ENCODE data around the gene FKRP.

The FKRP gene

DNA sequence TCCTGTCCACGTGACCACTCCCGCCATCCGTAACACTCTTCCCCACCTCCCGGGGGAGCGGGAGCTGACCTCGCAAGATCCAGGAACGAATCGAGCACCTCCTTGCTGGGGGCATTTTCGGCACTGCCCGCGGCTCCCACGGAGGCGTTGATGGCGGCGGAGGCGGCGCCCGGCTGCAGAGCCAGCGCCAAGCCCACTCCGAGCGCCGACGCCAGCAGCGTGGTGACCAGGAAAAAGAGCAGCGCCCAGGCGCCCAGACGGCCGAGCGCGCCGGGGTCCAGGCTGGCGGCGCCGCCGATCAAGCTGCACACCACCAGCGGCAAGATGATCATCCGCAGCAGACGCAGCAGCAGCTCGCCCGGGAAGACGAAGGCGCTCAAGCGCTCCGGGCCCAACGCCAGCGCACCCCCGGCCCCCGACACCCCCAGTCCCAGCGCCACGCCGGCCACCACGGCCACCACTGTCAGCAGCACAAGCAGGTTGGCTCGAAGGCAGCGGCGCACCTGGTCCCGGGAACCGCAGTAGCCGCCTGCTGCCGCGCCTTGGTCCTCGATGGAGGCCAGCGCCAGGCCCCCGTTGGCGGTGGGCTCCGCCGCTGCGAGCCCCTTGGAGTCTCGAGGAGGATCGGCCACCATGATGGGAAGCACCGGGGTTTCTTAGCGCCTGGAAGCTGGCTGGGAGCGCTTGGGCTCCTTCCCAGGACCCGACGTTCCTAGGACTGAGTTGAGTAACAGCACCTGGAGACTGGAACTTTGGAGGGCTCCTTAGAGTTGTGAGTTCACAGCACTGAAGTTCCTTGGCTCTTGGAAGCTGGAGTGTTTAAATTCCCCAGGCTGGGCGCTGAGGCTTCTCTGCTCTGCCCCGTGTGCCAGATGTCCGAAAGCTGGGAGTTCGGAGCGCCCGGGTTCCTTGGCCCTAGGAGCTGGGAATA lies 41.7 kb downstream of the FKRP start:
- H2AK5ac ChIP-seq (ENCODE audit: low read depth, low read length) = peak overlapping the region; percentile 78
- no peak overlapping the region for H2BK120ac ChIP-seq (ENCODE audit: low read depth, low read length)
- H2BK12ac ChIP-seq (ENCODE audit: low read length) = no peak overlapping the region
- H3K27ac ChIP-seq (replicated peaks; ENCODE audit: low read length) = peak overlapping the region; percentile 22
- peaks cover 16 to 18% of the 10 kb centered on the region in 2 donors for H3K4me1 ChIP-seq (ENCODE audit: control insufficient read depth in 2 of 2, insufficient read depth in 1 of 2, low read depth in 1 of 2, low read length in 2 of 2)
- peak overlapping the region; percentile 51 to 95 for H3K4me3 ChIP-seq (ENCODE audit: low read length in 2 of 2)
- no peak overlapping the region for H4K8ac ChIP-seq (ENCODE audit: low read depth, low read length)
- no peaks in the 10 kb centered on the region for H3K9me3 ChIP-seq (replicated peaks in 1 of 2; ENCODE audit: control insufficient read depth in 2 of 2, insufficient read depth in 1 of 2, low read depth in 1 of 2, low read length in 2 of 2)
- peaks cover 7% of the 10 kb centered on the region for H3K79me1 ChIP-seq (ENCODE audit: low read depth, low read length)
- H3K23ac ChIP-seq (ENCODE audit: low read depth, low read length, poor library complexity) = peak overlapping the region; percentile 95
- no peak overlapping the region for H3K4ac ChIP-seq (ENCODE audit: low read length)
- peak overlapping the region; percentile 97 for H3K9ac ChIP-seq (ENCODE audit: low read depth, low read length, poor library complexity)
- no peaks in the 10 kb centered on the region for H3K27me3 ChIP-seq (ENCODE audit: control insufficient read depth in 3 of 3, insufficient read depth in 3 of 3, low read depth in 1 of 3, low read length in 3 of 3)
- no CpG with 5 or more reads among the region's 80 CpGs for WGBS, 2 donors (ENCODE audit: extremely low coverage in 2 of 2, insufficient read length in 2 of 2, insufficient replicate concordance in 1 of 2)
- H2BK15ac ChIP-seq (ENCODE audit: low read length) = peak overlapping the region; percentile 24
- peak overlapping the region; percentile 90 for H3K4me2 ChIP-seq (ENCODE audit: insufficient read depth, low read length, poor library complexity, severe bottlenecking)
- H3K14ac ChIP-seq (ENCODE audit: low read length) = peak overlapping the region; percentile 40
- H3K18ac ChIP-seq (ENCODE audit: low read length) = peak overlapping the region; percentile 89
- peak overlapping the region; percentile 93 for H2BK5ac ChIP-seq (ENCODE audit: low read length)
- DNase-seq (ENCODE audit: low spot score) = peak; percentile 52
- H3K36me3 ChIP-seq (replicated peaks in 1 of 2; ENCODE audit: control insufficient read depth in 2 of 2, insufficient read depth in 2 of 2, low read length in 2 of 2) = peaks cover 8 to 30% of the 10 kb centered on the region in 2 donors
- H2AFZ ChIP-seq (ENCODE audit: low read length) = peak overlapping the region; percentile 68
- H4K91ac ChIP-seq (ENCODE audit: low read depth, low read length, poor library complexity) = no peak overlapping the region

DNA sequence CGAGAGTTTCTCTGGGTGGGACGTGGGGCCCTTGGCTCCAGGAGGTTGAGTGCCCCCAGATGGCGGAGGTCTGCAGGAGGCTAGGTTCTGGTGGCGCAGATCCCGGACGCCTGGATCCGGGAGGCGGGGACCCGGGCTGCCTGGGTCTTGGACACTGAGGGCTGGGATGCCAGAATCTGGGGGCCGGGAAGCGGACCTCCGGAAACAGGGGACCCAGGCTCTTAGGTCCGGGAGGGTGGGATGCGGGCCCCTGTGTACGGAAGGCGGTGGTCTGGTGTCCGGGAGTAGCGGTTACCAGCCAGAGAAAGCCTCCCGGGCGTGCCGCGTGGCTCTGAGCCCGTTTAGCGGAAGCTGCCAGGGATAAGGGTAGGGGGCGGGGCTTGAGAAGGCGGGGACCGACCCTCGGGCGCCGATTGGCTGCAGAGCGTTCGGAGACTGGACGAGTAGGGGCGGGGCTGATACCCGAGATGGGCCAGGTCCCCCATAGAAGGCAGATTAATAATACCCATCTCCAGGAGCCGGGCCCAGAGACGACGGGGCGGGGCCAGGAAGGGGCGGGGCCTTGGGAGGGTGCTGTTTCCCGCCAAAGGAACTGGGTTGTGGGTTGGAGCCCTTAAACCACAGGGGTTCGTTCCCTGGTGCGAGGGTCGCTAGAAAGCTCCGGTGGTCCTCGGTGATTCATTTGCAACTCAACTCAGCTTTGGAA lies 42.6 kb downstream of the FKRP start, which contains the start of gene SLC1A5:
SLC1A5 (minus strand) TSS at position 333 of the 706 bp plus-strand sequence. CDS start 629 bp downstream, outside the sequence.
- Histone ChIP-seq H3K23ac (ENCODE audit: low read depth, low read length, poor library complexity) (peak within 1 kb of the TSS; percentile 95), H3K4me3 (ENCODE audit: low read length in 2 of 2) (peak within 1 kb of the TSS; percentile 51 to 95), H2AK5ac (ENCODE audit: low read depth, low read length) (peak within 1 kb of the TSS; percentile 78), H2BK15ac (ENCODE audit: low read length) (peak within 1 kb of the TSS; percentile 24), H4K91ac (ENCODE audit: low read depth, low read length, poor library complexity) (no peak within 1 kb of the TSS), H4K8ac (ENCODE audit: low read depth, low read length) (no peak within 1 kb of the TSS), H3K27me3 (ENCODE audit: control insufficient read depth in 3 of 3, insufficient read depth in 3 of 3, low read depth in 1 of 3, low read length in 3 of 3) (no peaks in the 10 kb centered on the region), H3K27ac (replicated peaks; ENCODE audit: low read length) (peak within 1 kb of the TSS; percentile 22), H3K4me2 (ENCODE audit: insufficient read depth, low read length, poor library complexity, severe bottlenecking) (peak within 1 kb of the TSS; percentile 90), H3K36me3 (replicated peaks in 1 of 2; ENCODE audit: control insufficient read depth in 2 of 2, insufficient read depth in 2 of 2, low read length in 2 of 2) (peaks cover 4 to 21% of the 10 kb centered on the region in 2 donors), H2AFZ (ENCODE audit: low read length) (peak within 1 kb of the TSS; percentile 84), H3K9ac (ENCODE audit: low read depth, low read length, poor library complexity) (peak within 1 kb of the TSS; percentile 97), H2BK5ac (ENCODE audit: low read length) (peak within 1 kb of the TSS; percentile 93), H3K18ac (ENCODE audit: low read length) (peak within 1 kb of the TSS; percentile 89), H3K9me3 (replicated peaks in 1 of 2; ENCODE audit: control insufficient read depth in 2 of 2, insufficient read depth in 1 of 2, low read depth in 1 of 2, low read length in 2 of 2) (no peaks in the 10 kb centered on the region), H3K79me1 (ENCODE audit: low read depth, low read length) (peaks cover 7% of the 10 kb centered on the region), H3K4ac (ENCODE audit: low read length) (no peak within 1 kb of the TSS), H2BK120ac (ENCODE audit: low read depth, low read length) (no peak within 1 kb of the TSS), H3K14ac (ENCODE audit: low read length) (peak within 1 kb of the TSS; percentile 40), H2BK12ac (ENCODE audit: low read length) (no peak within 1 kb of the TSS), H3K4me1 (ENCODE audit: control insufficient read depth in 2 of 2, insufficient read depth in 1 of 2, low read depth in 1 of 2, low read length in 2 of 2) (peaks cover 16 to 18% of the 10 kb centered on the region in 2 donors)
- no CpG with 5 or more reads among the region's 46 CpGs for WGBS, 2 donors (ENCODE audit: extremely low coverage in 2 of 2, insufficient read length in 2 of 2, insufficient replicate concordance in 1 of 2)
- peak; percentile 95 for DNase-seq (ENCODE audit: low spot score)

DNA sequence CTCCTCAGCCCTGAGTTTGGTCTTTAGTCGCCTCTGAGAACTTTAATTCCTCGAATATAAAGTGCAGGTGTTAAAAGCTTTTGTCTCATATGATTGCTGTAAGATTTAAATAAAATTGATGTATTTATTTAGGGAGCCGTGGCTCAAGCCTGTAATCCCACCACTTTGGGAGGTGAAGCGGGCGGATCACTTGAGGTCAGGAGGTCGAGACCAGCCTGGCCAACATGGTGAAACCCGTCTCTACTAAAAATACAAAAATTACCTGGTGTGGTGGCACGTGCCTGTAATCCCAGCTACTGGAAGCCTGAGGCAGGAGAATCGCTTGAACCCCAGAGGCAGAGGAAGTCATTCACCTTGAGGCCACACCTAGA lies 43.1 kb downstream of the FKRP start:
- Histone ChIP-seq H3K23ac (ENCODE audit: low read depth, low read length, poor library complexity) (no peak overlapping the region), H3K18ac (ENCODE audit: low read length) (no peak overlapping the region), H3K14ac (ENCODE audit: low read length) (no peak overlapping the region), H3K27me3 (ENCODE audit: control insufficient read depth in 3 of 3, insufficient read depth in 3 of 3, low read depth in 1 of 3, low read length in 3 of 3) (no peaks in the 10 kb centered on the region), H2BK15ac (ENCODE audit: low read length) (no peak overlapping the region), H4K8ac (ENCODE audit: low read depth, low read length) (no peak overlapping the region), H3K4me3 (ENCODE audit: low read length in 2 of 2) (no peak overlapping the region), H2AK5ac (ENCODE audit: low read depth, low read length) (no peak overlapping the region), H3K27ac (replicated peaks; ENCODE audit: low read length) (no peak overlapping the region), H3K36me3 (replicated peaks in 1 of 2; ENCODE audit: control insufficient read depth in 2 of 2, insufficient read depth in 2 of 2, low read length in 2 of 2) (peaks cover under 1 to 16% of the 10 kb centered on the region in 2 donors), H3K9me3 (replicated peaks in 1 of 2; ENCODE audit: control insufficient read depth in 2 of 2, insufficient read depth in 1 of 2, low read depth in 1 of 2, low read length in 2 of 2) (no peaks in the 10 kb centered on the region), H3K4ac (ENCODE audit: low read length) (no peak overlapping the region), H3K79me1 (ENCODE audit: low read depth, low read length) (peaks cover 4% of the 10 kb centered on the region), H3K4me1 (ENCODE audit: control insufficient read depth in 2 of 2, insufficient read depth in 1 of 2, low read depth in 1 of 2, low read length in 2 of 2) (peaks cover 11 to 13% of the 10 kb centered on the region in 2 donors), H2BK12ac (ENCODE audit: low read length) (no peak overlapping the region), H2BK5ac (ENCODE audit: low read length) (no peak overlapping the region), H3K4me2 (ENCODE audit: insufficient read depth, low read length, poor library complexity, severe bottlenecking) (no peak overlapping the region), H2AFZ (ENCODE audit: low read length) (peak overlapping the region; percentile 84), H3K9ac (ENCODE audit: low read depth, low read length, poor library complexity) (no peak overlapping the region), H4K91ac (ENCODE audit: low read depth, low read length, poor library complexity) (no peak overlapping the region), H2BK120ac (ENCODE audit: low read depth, low read length) (no peak overlapping the region)
- WGBS, 2 donors (ENCODE audit: extremely low coverage in 2 of 2, insufficient read length in 2 of 2, insufficient replicate concordance in 1 of 2) = no CpG with 5 or more reads among the region's 9 CpGs
- no peak for DNase-seq (ENCODE audit: low spot score)

DNA sequence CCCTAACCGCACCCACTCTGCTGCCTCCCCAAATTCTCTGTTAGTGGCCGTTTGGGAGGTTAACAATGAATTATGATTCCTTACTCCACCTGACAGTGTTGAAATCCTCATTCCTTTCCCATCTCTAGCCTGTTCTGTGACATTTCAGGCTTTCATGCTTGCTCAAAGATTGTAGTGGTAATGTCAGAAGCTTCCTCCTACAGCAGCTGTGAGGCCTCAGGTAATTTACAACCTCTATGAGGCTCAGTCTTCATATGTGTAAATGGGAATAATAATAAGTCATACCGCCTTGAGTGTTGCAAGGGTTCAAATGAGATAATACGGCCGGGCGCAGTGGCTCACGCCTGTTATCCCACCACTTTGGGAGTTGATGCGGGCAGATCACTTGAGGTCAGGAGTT lies 43.5 kb downstream of the FKRP start:
- peaks cover 2% of the 10 kb centered on the region for H3K79me1 ChIP-seq (ENCODE audit: low read depth, low read length)
- H2BK15ac ChIP-seq (ENCODE audit: low read length) = no peak overlapping the region
- no peak for DNase-seq (ENCODE audit: low spot score)
- no peaks in the 10 kb centered on the region for H3K27me3 ChIP-seq (ENCODE audit: control insufficient read depth in 3 of 3, insufficient read depth in 3 of 3, low read depth in 1 of 3, low read length in 3 of 3)
- no peak overlapping the region for H2AK5ac ChIP-seq (ENCODE audit: low read depth, low read length)
- H4K8ac ChIP-seq (ENCODE audit: low read depth, low read length) = no peak overlapping the region
- no peak overlapping the region for H2BK5ac ChIP-seq (ENCODE audit: low read length)
- H3K9me3 ChIP-seq (replicated peaks in 1 of 2; ENCODE audit: control insufficient read depth in 2 of 2, insufficient read depth in 1 of 2, low read depth in 1 of 2, low read length in 2 of 2) = no peaks in the 10 kb centered on the region
- peaks cover 7 to 11% of the 10 kb centered on the region in 2 donors for H3K4me1 ChIP-seq (ENCODE audit: control insufficient read depth in 2 of 2, insufficient read depth in 1 of 2, low read depth in 1 of 2, low read length in 2 of 2)
- H3K27ac ChIP-seq (replicated peaks; ENCODE audit: low read length) = no peak overlapping the region
- H3K4ac ChIP-seq (ENCODE audit: low read length) = no peak overlapping the region
- no peak overlapping the region for H3K14ac ChIP-seq (ENCODE audit: low read length)
- no peak overlapping the region for H3K4me2 ChIP-seq (ENCODE audit: insufficient read depth, low read length, poor library complexity, severe bottlenecking)
- H4K91ac ChIP-seq (ENCODE audit: low read depth, low read length, poor library complexity) = no peak overlapping the region
- H2BK120ac ChIP-seq (ENCODE audit: low read depth, low read length) = no peak overlapping the region
- no peak overlapping the region for H3K18ac ChIP-seq (ENCODE audit: low read length)
- H3K4me3 ChIP-seq (ENCODE audit: low read length in 2 of 2) = no peak overlapping the region
- H3K36me3 ChIP-seq (replicated peaks in 1 of 2; ENCODE audit: control insufficient read depth in 2 of 2, insufficient read depth in 2 of 2, low read length in 2 of 2) = peaks cover 0 to 12% of the 10 kb centered on the region in 2 donors
- no peak overlapping the region for H3K23ac ChIP-seq (ENCODE audit: low read depth, low read length, poor library complexity)
- no peak overlapping the region for H3K9ac ChIP-seq (ENCODE audit: low read depth, low read length, poor library complexity)
- H2AFZ ChIP-seq (ENCODE audit: low read length) = no peak overlapping the region
- H2BK12ac ChIP-seq (ENCODE audit: low read length) = no peak overlapping the region
- WGBS, 2 donors (ENCODE audit: extremely low coverage in 2 of 2, insufficient read length in 2 of 2, insufficient replicate concordance in 1 of 2) = no CpG with 5 or more reads among the region's 8 CpGs
